GM19438 (cell line): ENCODE results near the gene SEC14L1.
"Not testable (repeated sequence)": the region's sequence is repeated elsewhere in the genome, so short reads cannot be mapped to it uniquely, and the experiment has no call there.

ENCODE experiments used
- ATAC-seq: cut with Tn5 transposase; IDR thresholded peaks from one replicate; pipeline ENCODE4 v1.9.1; 2021; ENCODE audit warnings: low read depth; ENCODE audit not compliant: unreplicated experiment

Gene SEC14L1

DNA sequence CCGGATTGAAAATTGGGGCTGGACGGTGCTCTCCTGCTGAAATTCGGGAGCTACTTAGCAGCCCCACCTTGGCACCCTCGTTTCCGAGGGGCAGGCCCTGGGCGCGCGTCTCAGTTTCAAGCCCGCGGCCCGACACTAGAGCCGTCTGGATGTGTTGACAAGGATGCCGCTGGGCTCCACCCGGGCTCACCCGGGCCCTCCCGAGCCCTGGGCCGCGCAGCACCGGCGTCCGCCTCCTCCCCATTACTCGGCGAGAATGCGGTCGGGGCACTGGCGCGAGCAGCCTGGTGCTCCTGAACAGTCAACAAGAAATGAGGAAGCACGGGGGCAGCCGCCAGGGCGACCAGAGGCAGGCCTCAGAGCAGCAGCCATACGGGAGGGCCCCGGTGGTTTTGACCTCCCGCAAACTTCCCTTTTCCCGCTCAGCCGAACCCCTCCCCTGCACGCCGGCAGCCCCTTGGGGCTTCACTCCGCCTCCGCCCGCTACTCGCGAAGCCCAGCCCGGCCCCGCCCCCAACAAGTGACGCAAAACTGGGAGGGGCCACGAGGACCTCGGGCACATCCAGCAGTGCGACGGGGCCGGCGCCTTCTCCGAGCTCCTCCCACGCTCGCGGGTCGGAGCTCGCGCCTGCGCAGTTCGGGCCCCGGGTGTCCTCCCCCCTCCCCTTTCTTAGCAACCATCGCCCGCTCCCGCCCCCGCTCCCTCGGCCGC is 447 bp upstream of the SEC14L1 start:
- ATAC-seq = peak; percentile 81

DNA sequence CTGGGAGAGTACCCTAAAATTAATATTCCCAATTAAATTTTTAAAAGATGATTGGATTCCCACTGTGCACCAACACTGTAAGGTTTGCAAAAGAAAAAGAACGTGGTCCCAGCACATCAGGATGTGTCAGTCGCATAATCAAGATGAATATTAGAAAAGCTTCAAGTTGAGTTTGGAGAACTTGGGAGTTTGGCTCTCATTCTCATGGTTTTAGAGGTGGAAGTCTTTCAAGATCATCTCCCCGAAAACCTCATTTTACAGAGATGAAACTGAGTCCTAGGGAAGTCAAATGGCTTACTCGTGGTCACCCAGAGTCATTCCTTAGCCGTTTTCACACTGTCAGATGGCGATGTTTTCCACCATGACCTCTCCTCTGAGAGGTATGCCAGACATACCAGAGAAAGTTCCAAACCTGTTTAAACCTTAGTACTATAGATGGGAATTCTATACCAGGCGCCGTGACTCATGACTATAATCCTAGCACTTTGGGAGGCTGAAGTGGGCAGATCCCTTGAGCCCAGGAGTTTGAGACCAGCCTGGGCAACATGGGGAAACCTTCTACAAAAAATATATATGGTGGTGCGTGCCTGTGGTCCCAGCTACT is 1.2 kb downstream of the SEC14L1 start:
- no peak for ATAC-seq

DNA sequence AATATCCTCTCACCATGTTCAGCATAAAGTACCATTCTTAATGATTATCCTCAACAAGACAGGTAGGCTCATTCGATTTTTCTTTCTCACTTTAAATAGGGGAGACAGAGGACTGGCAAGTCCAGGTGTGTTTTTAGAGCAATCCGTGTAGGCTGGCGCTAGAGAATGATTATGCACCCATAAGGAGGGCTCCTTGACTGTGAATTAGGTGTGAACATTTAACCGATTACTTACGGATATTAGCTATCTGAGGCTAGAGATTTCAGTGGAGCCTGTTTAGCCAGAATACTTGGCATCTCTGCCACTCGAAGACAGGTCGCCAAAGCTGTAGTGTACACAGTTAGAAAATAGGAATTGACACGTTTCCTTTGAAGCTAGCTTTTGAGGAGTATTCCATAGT is 1.9 kb downstream of the SEC14L1 start:
- no peak for ATAC-seq

DNA sequence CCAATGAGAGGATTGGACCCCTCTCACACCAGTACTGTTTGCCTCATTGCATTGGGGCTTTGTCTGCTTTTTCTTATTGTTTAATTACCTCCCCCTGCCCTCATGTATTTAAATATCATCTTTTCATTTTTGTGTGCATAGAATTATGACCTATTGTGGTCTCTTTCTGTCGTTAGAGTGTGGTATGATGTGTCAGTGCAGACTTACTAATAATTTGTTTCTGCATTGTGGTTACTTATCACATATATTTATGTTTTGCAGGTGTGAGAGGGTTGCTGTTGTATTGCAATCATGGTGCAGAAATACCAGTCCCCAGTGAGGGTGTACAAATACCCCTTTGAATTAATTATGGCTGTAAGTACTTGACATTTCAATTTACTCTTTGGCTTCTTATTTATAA is 2.5 kb downstream of the SEC14L1 start:
- no peak for ATAC-seq

DNA sequence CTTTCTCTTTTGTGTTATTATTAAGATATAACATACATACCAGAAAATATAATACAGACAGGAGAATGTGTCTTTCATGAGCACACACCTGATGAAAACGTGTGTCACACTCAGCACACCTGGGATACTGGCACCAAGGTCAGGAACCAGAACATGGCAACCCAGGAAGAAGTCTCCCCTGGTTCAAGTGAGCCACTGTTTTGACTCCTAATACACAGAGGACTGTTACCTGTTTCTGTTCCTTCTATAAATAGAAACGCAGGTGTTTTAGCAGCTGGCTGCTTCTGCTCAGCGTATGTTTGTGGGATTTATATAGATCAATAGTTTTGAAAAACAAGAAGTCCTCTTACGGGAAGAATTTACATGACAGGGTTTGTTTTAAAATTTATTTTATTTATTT is 3.5 kb downstream of the SEC14L1 start:
- no peak for ATAC-seq

DNA sequence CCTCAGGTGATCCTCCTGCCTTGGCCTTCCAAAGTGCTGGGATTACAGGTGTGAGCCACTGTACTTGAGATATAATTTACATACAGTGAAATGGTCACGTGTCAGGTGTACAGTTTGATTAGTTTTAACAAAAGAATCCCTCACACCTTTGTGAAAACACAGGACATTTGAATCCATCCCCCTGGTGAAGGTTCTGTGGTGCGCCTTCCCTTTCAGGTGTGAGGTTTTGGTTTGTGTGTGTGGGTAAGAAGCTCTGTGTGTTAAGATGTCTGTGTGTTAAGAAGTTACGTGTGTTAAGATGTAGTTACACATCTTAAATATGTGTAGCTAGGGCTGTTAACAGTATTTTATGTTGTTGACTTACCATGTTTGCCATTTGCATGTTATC is 4.4 kb downstream of the SEC14L1 start:
- ATAC-seq = no peak

DNA sequence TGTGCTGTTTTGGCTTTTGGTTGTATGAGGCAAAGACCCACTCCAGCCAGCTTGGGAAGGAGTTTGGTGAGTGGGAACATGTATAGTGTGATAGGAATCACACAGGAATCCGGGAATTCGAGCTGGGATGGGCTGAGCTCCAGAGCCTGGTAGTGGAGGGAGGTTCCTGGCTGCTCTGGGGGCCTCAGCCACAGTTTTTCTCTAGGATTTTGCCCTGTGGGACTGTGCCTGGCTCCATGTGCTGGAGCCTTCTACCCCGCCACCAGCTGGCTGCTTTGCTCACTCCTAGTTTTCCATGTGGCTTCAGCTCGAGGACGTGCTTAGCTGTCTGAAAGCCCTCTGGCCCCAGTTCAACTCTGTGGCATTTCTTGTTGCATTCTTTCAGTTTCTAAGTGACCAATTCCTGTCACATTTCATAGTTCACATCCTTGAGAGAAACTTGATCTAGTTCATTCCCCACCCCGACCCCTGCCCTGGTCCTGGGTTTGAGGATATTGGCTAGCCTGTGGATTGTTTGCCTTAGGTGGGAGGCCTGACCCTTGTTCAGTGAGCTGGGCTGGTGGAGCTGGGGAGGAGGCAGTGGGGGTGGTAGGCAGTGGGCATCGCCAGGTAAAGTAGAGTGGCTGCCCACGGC is 5.0 kb downstream of the SEC14L1 start:
- ATAC-seq = no peak

DNA sequence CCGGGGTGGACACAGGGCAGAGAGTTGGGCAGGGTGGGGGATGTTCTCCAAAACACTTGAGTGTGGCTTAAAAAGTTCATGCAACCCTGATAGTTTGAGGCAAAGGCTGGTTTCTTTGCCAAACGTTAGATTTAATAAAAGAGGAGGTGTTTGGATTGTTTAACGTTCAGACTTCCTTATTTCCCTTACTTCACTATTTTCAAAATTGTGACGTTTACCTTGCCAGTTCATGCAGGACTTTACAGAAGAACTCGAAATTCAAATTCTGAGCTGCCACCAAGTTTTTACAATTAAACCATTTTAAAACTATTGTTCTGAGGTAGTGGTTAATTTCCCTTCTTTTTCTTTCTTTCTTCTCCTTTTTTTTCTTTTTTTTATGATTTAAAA is 5.5 kb downstream of the SEC14L1 start:
- no peak for ATAC-seq

DNA sequence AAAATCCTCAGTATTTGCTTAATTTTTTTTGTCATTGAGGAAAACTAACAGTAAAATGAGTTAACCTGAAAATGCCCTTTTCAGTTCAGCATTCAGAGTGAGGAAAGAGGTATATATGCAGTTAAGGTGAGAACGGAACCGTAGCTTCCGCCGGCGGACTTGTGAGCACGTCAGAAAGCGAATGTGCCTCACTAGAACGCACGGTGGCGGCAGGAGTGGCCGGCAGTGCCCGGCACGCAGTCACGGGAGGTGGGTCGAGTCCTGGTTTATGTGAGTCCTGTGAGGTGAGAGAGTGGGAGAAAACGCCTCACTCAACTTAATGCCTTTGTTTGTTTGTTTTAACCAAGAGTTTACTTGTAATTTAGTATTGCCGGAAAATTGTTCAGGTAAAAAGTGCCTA is 6.1 kb downstream of the SEC14L1 start:
- no peak for ATAC-seq

DNA sequence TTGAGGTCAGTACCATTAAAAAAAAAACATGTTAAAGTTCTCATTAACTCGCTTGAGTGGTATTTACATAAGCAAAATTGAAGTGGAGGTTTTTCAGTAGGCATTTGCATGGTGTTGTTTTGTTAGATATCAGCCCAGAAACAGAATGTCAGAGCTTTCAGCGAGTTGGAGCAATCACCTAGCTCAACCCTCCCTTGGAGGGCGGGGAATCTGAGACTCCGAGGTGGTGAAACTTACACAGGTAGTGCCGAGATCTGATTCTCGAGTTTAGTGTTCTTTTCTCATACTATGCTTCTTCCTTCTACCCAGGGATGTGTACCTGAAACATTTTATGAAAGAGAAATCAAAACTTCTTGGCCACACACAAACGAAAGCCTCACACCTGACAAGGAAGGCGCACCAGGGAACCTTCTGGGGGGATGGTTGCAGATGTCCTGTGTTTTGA is 6.6 kb downstream of the SEC14L1 start:
- ATAC-seq = peak; percentile 58

DNA sequence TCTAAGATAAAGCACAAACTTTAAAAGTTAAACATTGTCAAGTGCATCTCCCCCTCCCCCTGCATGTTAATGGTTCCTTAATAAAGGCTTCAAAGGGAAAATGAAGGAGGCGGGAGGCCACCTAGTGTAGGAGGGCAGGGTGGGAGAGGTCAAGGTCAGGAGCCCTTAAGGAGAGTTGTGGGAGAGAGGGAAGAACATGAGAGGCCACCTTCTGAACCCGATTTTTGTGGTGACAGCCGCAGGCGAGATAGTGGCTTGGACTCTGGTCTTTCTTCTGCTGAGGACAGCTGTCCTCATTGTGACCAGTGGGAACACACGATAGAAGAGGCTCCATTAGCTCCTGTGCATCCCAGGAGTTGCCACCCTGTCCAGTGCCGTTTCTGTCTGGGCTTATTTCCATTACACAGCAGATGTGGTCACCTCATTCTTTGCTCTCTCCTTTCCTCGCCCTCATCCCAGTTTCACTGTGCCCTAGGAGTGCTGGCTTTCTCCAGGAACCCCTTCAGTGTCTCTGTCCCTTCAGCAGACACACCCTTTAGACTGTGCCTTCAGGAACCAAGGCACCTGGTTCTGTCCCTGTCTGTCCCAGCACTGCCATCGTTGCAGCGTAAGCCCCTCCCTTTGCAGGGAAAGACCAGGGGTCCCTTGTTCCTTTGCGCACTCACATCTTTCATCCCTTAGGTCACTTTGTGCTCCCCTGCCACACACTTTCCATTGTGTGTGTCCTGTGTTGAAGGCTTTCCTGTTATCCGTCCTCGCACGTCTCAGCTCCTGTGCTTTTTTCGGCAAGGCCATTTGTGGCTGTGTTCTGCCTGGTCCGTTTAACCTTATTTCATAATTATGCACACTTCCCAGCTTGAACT is 7.5 kb downstream of the SEC14L1 start:
- no peak for ATAC-seq

DNA sequence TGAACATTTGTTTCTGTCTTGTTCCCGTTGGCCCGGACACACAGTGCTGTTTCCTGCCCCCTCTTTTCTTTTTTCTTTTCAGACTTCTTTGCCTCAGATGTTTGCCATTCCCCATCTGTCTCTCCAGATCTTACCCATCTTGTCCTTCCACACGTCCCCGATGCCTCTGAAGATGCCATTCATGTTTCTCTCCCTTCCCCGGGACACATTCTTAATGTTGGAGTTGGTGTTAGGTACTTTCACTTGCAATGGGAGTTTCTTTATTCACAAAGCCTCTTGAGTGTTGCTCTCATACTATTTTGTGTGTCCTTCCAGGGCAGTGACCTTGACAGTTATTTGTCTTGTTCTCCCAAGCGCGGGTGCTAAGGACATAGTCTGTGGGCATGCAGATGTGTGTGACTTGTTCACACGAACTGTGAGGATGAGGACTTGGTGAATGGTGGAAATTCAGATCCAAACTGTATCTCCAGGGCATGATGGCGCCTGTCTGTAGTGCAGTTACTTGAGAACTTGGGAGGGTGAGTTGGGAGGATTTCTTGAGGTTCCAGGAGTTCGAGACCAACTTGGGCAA is 8.3 kb downstream of the SEC14L1 start:
- no peak for ATAC-seq

DNA sequence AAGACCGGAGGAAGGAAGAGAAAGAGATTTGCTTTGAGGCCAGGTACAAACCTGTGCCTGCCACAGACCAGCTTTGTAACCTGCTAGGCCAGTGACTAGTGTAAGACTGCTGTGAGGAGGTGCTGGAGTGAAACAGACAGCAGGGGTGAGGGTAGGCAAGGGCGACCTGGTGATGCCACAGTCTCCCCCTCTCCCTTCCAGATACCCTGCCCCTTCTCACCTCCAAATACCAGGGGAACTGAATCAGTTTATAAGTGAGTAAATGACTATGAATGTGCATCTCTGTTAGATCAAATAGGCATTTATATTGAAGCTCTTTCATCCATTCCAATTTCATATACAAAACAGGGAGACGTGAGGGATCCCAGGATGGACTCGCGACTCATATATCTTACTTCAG is 9.4 kb downstream of the SEC14L1 start:
- no peak for ATAC-seq

DNA sequence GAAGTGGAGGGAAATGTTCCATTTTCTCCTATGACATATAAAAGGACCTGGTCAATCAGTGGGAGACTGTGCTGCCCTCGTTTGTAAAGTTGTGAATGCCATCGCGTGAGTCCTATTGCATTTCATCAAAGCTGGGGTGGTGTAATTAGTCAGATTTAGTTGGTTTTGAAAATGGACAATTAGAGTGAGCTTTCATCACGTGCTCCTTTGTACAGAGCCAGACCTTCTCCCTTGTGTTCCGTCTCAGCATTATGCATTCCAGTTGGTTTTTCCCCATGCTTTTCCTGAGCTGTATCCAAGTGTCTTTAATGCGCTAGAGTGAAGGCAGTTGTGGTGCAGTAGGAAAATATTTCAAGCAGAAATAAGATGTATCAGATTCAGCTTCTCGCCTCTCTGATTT is 10.4 kb downstream of the SEC14L1 start:
- ATAC-seq = no peak

DNA sequence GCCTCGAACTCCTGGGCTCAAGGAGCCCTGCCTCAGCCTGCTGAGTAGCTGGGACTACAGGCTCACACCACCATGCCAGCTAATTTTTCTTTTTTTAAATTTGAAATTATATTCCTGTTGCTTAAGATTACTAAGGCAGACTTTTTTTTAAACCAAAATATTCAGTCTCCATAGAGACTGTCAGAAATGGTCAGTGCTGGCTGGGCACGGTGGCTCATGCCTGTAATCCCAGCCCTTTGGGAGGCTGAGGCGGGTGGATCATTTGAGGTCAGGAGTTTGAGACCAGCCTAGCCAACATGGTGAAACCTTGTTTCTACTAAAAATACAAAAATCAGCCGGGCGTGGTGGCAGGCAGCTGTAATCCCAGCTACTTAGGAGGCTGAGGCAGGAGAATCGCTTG is 11.3 kb downstream of the SEC14L1 start:
- ATAC-seq = not testable (repeated sequence)

DNA sequence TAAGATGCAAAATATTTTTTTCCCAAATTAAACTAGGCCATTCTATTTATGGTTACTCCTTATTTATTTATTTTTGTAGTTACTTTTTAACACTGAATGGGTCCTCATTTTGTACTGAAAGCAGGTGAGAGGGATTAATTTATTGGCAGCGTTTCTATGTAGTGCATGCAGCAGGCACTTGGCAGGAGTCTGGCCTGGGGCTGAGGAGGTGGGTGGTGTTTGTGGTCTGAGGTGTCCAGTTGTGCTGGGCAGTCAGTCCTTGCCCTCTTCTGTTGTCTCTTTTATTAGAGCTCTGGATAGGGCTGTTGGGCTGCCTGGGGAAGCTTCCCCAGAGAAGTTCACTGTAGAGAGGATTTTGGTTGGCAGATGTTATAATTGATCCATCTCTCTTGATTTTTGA is 12.7 kb downstream of the SEC14L1 start:
- no peak for ATAC-seq

DNA sequence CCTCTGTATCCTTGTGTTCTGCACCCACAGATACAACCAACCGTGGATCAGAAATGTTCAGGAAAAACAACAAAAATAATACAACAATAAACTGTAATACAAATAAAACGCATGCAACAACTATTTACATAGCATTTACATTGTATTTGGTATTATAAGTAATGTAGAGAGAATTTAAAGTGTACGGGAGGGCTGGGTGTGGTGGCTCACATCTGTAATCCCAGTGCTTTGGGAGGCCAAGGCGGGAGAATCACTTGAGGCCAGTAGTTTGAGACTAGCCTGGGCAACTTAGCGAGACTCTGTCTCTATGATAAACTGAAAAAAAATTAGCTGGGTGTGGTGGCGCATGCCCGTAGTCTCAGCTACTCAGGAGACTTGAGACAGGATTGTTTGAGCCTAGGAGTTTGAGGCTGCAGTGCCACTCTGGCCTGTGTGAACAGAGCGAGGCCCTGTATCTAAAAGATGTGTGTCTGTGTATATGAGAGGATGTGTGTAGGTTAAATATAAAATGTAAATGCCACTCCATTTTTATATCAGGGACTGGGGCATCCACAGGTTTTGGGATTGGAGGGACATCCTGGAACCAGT is 13.3 kb downstream of the SEC14L1 start:
- ATAC-seq = no peak

DNA sequence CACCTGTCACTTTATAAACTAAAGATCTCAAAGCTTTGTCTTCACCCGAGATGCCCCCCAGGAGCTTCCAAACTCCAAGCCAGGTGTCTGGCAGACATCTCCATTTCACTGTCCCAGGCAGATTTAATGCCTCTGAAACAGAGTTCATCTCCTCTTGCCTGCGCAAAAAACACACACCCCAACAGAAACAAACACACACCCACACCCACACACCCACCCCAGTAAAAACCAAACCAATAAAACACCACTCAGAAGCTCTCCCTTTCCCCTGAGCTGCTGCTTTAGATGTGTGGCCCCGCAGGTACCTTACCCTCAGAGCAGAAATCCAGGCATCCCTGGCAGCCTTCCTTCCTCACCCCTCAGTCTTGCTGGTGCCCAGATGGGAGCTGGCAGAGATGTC is 14.4 kb downstream of the SEC14L1 start:
- ATAC-seq = no peak

DNA sequence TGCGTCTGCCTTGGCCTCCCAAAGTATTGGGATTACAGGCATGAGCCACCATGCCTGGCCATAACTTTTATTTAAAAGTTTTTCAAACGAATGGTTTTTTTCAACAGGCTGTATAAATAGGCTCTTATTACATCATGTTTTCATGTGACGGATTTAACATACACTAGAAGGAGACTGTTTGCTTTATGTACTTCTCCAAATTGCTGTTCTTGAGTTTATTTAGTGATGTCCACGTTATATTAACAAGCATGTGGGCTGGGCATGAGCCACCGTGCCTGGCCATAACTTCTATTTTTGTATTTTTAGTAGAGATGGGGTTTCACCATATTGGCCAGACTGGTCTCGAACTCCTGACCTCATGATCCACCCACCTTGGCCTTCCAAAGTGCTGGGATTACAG is 17.0 kb downstream of the SEC14L1 start:
- ATAC-seq = not testable (repeated sequence)

DNA sequence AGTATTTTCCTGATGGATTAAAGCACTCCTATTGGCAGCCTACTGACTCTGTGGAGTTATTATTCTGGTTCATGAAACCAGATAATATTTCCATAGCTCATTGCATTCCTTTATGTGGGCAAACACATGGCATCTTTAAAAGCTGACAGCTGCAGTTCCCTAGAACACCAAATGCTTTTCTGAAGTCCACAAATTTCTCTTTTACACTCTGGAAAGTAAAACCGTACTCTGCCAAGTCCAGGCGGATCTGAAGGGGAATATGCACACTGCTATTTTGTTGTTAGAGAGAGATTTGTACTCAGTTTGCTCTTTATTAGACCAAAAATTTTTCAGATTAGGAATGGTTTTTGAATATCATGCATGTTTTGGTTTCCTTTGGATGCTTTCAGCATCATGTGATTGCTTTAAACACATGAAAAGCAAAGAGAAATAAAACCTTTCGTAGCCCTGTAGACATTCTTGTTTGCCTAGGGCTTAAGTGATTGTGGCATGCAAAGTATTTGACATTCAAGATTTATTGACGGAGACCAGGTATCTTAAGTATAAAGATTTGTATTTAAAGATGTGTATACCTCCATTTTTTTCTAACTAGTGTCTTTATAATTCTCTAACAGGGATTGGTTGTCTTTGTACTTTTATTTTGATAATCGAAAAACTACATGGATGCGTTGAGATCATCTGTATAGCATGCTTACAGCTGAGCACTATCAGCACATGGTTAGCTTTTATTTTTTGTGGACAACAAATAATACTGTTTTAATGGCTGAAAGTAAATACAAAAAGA is 19.5 kb downstream of the SEC14L1 start:
- no peak for ATAC-seq
